NCI-H69 (cell line): ENCODE measurements around the gene TAF1.
"Not testable (repeated sequence)": the region's sequence is repeated elsewhere in the genome, so short reads cannot be mapped to it uniquely, and the experiment has no call there.

Source experiments
- DNase-seq: peaks from one replicate; lab custom pipeline; 2025; lab: John Stamatoyannopoulos, UW

TAF1 gene

DNA sequence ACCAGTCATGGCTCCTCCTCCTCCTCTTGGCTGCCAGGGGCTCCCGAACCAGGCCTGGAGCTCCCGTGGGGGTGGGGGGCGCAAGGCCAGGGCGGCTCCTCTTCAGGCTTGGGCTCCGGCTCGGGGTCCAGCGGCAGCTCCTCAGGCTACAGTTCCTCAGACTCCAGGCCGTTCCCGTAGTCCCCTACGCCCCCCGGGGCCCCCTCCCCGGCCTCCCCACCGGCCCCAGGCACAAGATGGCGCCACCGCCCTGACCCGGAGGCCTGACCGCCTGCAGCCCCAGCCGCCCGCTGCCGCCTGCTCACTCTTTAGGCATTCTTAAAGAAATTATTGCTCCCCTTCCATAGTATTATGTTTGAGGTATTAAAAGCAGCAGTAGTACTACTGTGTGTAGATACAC, 54.5 kb downstream of the TAF1 start:
- no peak for DNase-seq

DNA sequence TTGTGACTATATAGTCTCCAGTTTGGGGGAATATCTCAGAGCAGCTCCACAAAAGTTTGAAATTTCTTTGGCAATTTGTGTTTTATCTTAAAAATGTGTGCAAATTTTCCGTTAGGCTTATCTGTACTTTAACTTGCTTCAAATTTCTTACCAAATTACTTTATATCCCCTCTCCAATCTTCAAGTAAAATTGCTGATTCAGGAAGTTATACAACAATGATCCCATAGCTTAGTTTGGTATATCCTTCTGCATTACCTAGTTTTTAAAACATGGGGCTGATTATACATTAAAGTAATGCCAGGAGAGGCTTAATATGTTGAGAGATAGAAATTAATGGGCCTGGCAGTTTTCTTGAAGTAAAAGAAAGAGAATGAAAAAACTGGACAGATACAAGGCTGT, 66.6 kb downstream of the TAF1 start:
- DNase-seq: no peak

DNA sequence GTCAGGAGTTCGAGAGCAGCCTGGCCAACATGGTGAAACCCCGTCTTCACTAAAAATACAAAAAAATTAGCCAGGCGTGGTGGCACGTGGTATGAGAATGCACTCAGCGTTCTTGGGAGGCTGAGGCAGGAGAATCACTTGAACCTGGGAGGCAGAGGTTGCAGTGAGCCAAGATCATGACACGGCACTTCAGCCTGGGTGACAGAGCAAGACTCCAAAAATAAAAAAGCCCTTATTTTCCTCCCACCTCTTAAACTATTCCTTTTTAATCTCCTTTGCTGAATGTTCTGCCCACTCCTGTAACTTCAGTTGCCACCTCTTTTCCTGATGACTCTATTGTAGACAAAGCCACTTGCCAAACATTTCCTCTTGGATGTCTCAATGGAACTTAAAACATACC, 72.6 kb downstream of the TAF1 start:
- DNase-seq: no peak

DNA sequence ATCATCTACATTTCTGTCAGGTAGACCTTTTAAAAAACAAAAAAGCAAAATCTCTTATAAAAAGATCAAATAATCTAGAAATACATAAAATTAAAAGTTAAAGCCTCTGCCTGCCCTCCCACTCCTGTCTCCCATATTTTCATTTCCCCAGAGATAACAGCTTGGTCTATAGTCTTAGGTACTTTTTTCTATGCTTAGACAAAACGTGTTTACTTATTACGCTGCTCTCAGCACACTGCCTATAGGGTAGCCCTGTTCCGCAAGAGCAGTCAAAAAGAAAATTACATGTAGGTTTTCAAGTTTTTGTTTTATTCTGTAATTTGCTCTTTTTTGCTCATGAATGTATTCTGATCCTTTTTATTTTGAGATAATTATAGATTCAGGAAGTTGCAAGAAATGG, 73.3 kb downstream of the TAF1 start:
- no peak for DNase-seq

DNA sequence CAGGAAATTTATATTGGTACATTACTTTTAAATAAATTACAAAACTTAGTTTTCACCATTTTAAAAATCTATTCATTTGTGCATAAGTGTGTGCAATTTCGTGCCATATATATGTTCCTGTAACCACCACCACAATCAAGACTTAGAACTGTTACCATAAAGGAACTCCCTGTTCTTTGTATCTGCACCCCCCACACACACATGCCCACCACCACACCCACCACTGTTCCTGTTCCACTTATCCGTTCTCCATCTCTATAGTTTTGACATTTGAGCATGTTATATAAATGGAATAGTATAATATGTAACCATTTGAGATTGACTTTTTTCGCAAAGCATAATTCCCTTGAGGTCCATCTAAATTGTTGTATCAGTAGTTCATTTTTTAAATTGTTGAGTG, 73.7 kb downstream of the TAF1 start:
- DNase-seq: no peak

DNA sequence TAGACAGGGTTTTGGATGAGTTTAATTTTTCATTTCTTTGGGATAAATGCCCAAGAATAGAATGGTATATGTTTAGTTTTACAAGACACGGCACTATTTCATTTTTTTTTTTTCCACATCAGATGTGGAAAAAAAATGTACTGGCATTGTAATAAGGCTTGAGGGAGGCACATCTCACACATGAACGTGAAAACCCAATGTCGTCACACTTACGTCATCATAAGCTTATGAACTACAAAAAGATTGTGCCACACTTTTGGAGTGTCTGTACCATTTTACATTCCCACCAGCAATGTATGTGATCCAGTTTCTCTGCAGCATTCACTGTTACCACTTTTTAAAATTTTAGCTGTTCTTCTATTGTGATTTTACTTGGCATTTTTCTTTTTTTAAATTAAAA, 74.2 kb downstream of the TAF1 start:
- no peak for DNase-seq

DNA sequence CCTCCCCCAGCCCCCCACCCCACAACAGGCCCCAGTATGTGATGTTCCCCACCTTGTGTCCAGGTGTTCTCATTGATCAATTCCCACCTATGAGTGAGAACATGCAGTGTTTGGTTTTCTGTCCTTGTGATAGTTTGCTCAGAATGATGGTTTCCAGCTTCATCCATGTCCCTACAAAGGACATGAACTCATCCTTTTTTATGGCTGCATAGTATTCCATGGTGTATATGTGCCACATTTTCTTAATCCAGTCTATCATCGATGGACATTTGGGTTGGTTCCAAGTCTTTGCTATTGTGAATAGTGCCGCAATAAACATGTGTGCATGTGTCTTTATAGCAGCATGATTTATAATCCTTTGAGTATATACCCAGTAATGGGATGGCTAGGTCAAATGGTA, 75.7 kb downstream of the TAF1 start:
- DNase-seq: not testable (repeated sequence)

DNA sequence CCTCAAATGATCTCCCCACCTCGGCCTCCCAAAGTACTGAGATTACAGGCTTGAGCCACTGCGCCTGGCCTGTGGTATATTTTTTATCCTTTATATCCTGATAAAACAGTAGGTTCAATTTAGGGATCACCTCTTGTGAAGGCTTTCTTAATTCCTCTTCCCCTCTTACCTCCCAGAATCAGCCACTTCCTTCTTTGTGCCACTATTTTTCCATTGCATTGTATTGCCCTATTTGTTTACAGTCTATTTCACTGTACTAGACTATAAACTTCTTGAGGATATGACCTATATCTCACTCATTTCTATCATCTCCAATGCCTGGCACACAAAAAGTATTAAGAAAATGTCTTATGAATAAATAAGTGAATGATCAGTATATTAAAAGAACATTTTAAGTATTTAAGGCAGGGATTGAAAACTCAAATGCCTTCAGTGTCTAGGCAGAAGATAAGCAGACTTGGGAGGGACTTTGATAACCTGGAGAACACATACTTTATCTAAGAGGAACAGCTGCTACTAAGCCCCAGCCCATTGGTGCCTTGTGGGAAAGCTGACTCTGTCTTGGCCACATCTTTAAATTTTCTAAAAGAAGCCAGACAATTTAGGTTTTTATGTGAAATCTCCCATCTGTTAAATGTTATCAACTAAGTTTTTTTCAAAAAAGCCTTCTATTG, 84.4 kb downstream of the TAF1 start:
- DNase-seq: no peak

DNA sequence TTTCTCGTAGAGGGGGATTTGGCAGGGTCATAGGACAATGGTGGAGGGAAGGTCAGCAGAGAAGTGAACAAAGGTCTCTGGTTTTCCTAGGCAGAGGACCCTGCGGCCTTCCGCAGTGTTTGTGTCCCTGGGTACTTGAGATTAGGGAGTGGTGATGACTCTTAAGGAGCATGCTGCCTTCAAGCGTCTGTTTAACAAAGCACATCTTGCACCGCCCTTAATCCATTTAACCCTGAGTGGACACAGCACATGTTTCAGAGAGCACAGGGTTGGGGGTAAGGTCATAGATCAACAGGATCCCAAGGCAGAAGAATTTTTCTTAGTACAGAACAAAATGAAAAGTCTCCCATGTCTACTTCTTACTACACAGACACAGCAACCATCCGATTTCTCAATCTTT, 85.4 kb downstream of the TAF1 start:
- DNase-seq: not testable (repeated sequence)

DNA sequence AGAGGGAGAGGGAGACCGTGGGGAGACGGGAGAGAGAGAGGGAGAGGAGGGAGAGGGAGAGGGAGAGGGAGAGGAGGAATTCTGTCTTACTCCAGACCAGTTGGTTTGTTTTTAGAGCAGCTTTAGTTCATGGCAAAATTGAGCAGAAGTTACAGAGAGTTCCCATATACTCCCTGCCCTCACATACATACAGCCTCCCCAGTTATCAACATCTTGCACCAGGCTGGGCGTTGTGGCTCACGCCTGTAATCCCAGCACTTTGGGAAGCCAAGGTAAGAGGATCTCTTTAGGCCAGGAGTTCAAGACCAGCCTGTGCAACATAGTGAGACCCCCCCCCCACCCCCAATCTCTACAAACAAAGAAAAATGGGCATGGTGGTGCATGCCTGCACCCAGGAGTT, 86.9 kb downstream of the TAF1 start:
- no peak for DNase-seq

DNA sequence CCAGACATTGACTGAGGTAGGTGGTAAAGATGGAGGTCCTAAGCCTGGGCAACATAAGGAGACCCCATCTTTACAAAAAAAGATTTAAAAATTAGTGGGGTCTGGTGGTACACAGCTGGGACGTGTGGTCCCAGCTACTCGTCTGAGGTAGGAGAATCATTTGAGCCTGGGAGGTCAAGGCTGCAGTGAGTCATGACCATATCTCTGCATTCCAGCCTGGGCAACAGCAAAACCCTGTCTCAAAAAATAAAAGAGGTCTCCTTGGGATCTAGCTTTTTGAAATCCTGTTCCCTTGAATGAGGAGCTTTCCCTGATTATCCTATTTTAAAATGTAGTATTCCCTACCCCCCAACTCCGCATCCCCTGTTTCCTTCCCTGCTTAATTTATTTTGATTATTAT, 88.1 kb downstream of the TAF1 start:
- no peak for DNase-seq

DNA sequence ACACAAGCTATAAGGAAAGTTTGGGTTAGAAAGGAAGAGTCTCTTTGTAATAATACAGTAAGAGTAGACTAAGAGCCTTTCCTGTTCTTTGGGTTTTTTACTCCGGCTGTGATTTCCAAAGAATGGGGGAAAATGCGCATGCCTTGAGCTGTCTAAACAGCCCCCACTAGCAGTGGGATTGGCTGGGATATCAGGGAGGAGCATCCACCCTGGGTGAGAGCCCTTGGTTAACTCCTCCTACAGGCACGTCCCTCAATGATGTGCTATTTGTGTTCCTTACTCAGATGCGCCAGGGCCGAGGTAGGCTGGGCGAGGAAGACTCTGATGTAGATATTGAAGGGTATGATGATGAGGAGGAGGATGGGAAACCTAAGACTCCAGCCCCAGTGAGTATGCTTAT, 92.7 kb downstream of the TAF1 start:
- no peak for DNase-seq

DNA sequence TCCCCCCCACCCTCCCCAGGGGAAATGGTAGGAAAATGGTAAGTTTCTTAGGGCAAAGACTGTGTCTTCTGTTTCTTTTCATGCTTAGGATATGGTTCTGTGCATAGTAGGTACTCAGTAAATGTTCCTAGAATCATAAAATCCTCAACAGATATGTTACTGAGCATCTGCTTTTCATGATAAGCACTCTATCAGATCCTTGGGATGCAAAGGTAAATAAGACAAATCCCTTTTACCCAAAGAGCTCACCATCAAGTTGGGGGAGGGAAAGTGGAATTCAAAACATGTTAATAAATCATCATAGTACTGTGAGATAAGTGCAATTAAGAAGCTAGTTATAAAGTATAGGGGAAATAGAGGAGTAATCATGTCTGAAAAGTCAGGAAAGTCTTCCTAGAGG, 98.8 kb downstream of the TAF1 start:
- DNase-seq: no peak

DNA sequence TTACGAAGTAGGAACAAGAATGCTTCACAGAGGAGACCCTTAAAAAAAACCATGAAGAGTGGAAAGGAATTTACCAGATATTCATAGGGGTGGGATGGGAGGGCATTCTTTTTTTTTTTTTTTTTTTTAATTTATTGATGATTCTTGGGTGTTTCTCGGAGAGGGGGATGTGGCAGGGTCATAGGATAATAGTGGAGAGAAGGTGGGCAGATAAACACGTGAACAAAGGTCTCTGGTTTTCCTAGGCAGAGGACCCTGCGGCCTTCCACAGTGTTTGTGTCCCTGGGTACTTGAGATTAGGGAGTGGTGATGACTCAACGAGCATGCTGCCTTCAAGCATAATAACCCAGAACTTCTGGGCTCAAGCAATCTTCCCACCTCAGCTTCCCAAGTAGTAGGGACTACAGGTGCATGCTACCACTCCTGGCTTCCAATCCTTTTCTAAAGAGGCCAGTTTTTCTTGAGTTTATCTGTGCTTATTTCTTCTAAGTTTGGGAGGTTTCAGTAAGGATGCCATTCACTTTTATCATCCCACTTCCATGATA, 100.9 kb downstream of the TAF1 start:
- DNase-seq: no peak

DNA sequence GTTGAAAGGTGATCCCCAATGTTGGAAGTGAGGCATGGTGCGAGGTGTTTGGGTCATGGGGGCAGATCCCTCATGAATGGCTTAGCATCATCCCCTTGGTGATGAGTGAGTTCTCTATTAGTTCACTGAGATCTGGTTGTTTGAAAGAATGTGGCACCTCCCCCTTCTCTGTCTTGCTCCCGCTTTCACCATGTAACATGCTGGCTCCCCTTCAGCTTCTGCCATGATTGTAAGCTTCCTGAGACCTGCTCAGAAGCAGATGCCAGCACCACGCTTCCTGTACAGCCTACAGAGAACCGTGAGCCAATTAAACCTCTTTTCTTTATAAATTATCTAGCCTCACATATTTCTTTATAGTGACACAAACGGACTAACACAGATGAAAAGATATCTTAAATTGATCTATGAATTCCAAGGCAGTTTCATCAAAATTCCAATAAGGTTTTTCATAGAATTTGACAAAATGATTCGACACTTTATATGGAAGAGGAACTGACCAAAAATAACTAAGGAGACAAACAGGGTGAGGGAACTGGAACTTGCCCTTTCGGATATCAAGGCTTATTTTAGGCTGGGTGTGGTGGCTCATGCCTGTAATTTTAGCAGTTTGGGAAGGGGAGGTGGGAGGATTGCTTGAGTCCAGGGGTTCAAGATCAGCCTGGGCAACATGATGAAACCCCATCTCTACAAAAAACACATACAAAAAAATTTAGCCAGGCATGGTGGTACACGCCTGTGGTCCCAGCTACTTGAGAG, 109.8 kb downstream of the TAF1 start:
- DNase-seq: no peak

DNA sequence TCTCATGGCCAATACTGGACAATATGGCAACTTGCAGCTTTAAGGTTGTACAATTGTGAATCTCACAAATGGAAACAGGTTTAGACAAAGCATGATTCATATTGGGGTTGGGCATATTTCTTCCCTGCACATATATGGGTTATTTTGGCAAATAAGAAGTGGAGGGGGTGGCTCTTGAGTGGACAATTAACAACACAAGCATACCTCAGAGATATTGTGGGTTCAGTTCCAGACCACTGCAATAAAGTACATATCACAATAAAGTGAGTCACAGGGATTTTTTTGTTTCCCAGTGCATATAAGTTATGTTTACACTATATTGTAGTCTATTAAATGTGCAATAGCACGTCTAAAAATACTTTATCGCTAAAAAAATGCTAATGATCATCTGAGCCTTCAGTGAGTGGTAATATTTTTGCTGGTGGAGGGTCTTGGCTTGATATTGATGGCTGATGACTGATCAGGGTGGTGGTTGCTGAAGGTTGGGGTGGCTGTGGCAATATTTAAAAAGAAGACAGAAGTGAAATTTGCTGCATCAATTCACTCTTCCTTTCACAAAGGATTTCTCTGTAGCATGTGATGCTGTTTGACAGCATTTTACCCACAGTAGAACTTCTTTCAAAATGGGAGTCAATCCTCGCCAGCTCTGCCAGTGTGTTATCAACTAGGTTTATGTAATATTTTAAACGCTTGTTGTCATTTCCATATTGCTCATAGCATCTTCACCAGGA, 116.2 kb downstream of the TAF1 start:
- DNase-seq: no peak

DNA sequence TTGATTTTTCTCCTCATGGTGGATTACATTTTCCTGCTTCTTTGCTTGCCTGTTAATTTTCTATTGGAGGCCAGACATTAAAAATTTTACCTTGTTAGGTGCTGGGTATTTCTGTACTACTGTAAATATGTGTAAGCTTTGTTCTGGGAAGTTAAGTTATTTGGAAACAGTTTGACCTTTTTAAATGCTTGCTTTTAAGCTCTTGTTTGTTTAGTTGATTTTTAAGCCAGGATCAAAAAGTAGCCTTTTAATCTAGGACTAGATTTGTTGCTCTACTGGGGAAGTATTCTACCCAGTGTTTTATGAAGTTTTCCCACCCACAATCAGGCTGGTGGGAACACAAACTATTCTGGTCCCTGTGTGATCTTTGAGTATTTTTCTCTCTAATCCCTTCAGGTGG, 121.7 kb downstream of the TAF1 start:
- DNase-seq: no peak

DNA sequence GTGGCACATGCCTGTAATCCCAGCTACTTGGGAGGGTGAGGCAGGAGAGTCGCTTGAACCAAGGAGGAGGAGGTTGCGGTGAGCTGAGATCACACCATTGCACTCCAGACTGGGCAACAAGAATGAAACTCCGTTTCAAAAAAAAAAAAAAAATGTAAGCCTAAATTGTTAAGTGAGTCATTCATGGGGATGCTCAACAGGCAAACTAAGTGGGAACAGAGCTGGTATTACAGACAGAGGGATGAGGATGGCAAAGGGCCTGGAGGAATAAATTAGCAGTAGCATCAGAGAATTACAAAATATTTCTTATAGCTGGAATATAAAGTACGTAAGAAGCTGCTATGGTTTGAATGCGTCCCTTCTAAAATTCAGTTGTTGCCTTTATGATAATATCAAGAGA, 123.4 kb downstream of the TAF1 start:
- no peak for DNase-seq

DNA sequence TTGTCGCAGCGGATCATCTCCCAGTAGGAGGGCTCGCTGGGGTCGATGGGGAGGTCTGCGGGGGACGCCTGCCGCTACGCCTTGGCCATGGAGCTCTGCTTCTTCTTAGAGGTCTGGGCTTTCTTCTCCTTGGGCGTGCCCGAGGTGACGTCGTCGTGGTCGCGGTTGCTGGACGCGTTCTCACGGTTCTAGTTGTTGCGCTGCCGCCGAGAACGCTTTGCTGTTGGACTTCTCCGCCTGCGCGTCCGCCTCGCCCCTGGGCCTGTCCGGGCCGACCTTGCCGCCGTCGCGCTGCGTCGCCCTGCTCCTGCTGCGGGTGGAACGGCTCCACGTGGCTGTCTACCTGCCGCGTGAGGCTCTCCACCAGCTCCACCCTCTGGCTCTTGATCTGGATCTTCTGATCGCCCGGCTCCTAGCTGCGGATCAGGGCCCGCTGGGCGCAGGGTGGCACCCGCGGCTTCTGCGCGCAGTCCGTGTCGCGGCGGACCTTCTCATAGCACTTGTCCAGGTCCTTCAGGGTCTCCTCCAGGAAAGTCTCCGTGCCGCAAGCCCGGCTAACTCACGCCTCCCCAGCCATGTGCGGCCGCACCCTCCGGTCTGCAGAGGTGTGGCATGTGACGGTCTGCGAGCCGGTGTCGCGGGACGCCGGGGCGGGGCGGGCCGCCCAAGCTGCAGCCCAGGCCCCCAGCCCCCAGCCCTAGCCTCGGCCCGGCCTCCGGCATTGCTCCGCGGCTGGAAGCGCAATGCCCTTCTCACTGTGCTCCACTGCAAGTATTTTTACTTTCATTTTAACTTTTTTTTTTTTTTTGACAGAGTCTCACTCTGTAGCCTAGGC, 126.3 kb downstream of the TAF1 start:
- DNase-seq: no peak

DNA sequence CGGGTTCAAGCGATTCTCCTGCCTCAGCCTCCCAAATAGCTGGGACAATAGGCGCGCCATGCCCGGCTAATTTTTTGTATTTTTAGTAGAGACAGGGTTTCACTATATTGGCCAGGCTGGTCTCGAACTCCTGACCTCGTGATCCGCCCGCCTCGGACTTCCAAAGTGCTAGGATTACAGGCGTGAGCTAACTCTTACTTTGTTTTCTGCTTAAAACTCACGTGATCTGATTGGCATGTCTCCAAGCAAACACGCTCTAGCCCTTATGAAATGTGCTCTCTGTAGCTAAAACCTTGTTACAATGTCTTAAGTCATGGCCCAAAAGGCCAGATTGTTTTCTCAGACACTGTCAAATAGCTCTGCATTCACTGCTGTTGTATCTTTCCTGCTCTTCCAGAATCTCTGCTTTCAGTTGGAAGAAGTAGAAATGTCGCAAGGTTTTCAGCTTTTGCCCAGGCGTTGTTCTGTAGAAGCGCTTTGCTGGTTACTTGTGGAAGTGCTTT, 127.0 kb downstream of the TAF1 start:
- DNase-seq: no peak

DNA sequence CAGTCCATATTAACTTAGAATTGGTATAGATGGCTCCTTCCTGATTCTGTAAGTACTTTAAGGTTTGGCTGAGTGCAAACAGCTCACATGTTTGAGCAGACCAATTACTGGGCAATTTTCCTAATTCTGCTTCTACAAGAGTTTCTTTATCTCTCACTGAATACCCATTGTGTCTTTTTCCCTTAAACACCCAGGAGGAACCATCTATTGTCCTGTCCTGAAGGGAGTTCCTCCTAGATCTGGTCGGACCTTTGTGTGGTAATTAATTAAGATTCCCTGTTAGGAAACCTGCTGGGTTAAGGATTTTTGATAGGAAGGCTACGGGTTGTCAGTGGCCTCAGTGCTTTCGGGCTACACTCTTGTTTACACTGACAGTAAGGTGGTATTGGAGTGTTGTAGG, 129.8 kb downstream of the TAF1 start:
- not testable (repeated sequence) for DNase-seq

DNA sequence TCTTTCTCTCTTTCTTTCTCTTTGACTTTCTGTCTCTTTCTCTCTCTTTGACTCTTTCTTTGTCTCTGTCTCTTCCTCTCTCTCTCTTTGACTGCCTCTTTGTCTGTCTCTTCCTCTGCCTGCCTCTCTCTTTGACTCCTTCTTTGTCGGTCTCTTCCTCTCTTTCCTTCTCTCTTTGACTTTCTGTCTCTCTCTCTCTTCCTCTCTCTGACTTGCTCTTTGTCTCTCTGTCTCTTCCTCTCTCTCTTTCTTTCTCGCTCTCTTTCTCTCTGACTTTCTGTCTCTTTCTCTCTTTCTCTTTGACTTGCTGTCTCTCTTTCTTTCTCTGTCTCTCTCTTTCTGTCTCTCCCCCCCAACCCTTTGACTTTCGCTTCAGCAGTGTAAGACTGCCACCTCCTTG, 130.3 kb downstream of the TAF1 start:
- DNase-seq: no peak
